Right lung (tissue), 5 donors: ENCODE data around the gene PIGP. TPM values are rescaled to one million over a fixed set of nuclear protein-coding genes. Genes with fewer than 3 reads are reported as not detected.
"Not testable (repeated sequence)": the region's sequence is repeated elsewhere in the genome, so short reads cannot be mapped to it uniquely, and the experiment has no call there.

Experiments used
- DNase-seq, 2 donors: peaks; one replicate each; pipeline ENCODE4 v3.0.0-alpha.2; 2013
- polyA plus RNA-seq, 5 donors: library from polyadenylated mRNA; unstranded; fragments of 120-200 nt; gene quantifications; one replicate each; pipeline versions ENCODE4 v1.2.1 to v1.2.3, GENCODE V29; 2013; ENCODE audit warnings: inconsistent platforms in 1 of 5, low replicate concordance in 1 of 5; ENCODE audit not compliant: insufficient read length in 5 of 5, insufficient read depth in 1 of 5

PIGP gene
- polyA plus RNA-seq, 5 donors = 20.9 to 26.1 (median 23.0) TPM

GRCh38 chr21:37047079-37047478, 25.8 kb downstream of the PIGP start:
- DNase-seq = no peak

GRCh38 chr21:37045556-37045955, 27.3 kb downstream of the PIGP start:
- DNase-seq = no peak

DNA sequence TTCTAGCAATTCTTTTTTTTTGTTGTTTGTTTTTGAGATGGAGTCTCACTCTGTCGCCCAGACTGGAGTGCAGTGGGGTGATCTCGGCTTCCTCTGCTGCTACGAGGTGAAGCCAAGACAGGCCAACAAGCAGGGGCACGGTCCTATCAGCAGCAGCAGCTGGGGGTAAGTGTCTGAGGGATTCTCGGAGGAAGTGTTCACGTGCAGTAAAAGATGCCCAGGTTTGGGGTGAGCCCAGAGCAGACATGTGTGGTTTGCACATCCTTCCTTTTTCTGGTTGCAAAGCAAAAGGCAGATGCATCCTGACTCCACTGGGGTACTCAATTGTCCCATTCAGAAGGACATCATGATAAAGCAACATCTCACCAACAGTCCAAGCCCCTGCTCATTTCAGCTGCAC, 27.7 kb downstream of the PIGP start:
- no peak for DNase-seq

GRCh38 chr21:37044643-37045042, 28.2 kb downstream of the PIGP start:
- DNase-seq = no peak

- no peak for DNase-seq
Measured at GRCh38 chr21:37043818-37044217, 29.1 kb downstream of the PIGP start.

DNA sequence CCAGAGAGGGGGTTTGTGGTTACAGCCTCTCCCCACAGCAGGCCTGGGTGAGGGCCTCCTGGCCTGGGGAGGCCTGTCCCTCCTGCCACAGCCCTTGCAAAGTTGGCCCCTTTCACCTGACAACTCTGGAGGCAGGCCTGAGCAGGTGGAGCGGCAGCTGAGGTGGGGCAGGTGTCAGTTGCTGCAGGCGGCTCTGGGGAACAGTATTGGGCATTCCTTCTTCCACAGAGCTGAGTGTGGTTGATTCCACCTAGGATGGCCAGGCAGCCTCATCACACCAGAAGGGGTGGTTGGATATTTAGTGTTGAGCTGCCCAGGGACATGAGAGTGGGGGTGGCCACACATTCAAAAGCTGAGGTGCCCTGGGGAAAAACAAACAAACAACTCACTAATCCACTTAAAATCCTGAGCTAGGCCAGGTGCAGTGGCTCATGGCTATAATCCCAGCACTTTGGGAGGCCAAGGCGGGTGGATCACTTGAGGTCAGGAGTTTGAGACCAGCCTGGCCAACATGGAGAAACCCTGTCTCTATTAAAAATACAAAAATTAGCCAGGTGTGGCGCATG, 31.1 kb downstream of the PIGP start:
- no peak for DNase-seq

DNA sequence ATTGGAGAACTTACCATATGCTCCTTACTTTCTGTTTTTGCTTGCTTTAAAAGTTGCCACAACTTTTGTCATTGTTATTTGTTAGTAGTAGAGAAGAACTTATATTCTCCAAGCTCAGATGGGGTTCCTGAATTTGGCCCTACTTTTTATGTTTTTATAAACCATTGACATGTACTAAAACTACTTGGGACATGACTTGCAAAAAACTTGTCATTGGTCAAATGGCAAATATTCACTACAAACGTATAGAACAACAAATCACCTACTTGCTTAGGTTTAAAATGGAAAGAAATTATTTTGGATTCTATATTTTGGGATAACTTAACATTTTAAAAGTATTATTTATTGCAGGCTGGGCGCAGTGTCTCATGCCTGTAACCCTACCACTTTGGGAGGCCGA, 32.7 kb downstream of the PIGP start:
- DNase-seq = no peak

DNA sequence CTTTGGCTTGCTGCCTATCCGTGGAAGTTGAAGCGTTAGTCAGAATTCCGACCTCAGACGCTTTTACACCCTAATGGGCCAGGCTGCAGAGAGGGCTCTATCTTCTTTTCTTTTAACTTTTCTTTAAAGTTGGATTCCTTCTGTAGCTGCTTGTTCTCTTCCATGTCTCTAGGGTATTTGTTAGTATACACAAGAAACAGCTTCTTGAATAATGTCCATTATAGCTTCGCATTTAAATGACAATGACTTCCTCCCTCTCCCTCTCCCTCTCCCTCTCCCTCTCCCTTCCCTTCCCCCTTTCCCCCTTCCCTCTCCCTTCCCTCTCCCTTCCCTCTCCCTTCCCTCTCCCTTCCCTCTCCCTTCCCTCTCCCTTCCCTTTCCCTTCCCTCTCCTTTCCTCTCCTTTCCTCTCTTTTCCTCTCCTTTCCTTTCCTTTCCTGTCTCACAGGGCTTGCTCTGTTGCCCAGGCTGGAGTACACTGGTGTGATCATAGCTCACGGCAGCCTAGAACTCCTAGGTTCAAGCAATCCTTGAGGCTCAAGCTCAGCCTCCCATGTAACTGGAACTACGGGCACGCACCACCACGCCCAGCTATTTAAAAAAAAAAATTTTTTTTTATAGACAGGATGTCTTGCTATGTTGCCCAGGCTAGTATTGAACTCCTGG, 33.3 kb downstream of the PIGP start:
- no peak for DNase-seq

- no peak for DNase-seq
Measured at GRCh38 chr21:37036177-37036576, 36.7 kb downstream of the PIGP start.

DNA sequence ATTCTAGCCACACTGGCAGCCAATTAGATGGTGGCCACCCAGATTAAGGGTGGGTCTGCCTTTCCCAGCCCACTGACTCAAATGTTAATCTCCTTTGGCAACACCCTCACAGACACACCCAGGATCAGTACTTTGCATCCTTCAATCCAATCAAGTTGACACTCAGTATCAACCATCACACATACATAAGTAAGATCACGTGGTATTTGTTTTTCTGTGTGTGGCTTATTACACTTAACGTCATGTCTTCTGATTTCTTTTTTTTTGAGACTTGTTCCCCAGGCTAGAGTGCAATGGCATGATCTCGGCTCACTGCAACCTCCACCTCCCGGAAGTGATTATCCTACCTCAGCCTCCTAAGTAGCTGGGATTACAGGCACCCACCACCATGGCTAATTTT, 38.5 kb downstream of the PIGP start:
- not testable (repeated sequence) for DNase-seq

GRCh38 chr21:37032877-37033471, 39.9 kb downstream of the PIGP start:
- no peak for DNase-seq

GRCh38 chr21:37032293-37032692, 40.6 kb downstream of the PIGP start:
- no peak for DNase-seq

DNA sequence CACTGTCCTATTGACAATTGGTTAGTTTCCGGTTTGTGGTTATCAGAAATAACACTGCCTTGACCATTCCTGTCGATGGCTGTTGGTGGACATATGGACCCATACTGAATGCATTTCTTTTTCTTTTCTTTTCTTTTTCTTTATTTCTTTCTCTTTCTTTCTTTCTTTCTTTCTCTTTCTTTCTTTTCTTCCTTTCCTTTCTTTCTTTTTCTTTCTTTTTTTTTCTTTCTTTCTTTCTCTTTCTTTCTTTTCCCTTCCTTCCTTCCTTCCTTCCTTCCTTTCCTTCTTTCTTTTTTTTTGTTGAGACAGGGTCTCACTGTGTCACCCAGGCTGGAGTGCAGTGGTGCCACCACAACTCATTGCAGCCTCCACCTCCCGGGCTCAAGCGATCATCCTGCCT, 42.0 kb downstream of the PIGP start:
- DNase-seq = no peak

- DNase-seq = no peak
Measured at GRCh38 chr21:37028570-37028969, 44.3 kb downstream of the PIGP start.

DNA sequence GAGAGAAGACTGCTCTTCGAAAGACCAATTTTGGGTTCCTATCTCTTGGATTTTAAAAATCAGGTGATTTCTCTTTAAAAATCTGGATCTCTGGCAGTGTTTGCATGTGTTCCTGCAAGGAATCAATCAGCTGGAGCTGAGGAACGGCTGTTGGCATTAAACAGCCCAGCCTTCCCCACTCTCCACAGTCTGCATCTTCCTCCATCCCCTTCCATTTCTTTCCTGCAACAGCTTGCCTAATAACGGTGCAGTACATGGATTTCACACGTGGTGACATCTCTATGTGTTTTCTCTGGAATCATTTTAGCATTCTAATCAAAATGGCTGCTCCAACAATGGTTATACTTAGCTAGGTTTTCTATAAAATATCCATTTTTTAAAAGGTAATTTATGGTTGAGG, 46.4 kb downstream of the PIGP start:
- DNase-seq = no peak

DNA sequence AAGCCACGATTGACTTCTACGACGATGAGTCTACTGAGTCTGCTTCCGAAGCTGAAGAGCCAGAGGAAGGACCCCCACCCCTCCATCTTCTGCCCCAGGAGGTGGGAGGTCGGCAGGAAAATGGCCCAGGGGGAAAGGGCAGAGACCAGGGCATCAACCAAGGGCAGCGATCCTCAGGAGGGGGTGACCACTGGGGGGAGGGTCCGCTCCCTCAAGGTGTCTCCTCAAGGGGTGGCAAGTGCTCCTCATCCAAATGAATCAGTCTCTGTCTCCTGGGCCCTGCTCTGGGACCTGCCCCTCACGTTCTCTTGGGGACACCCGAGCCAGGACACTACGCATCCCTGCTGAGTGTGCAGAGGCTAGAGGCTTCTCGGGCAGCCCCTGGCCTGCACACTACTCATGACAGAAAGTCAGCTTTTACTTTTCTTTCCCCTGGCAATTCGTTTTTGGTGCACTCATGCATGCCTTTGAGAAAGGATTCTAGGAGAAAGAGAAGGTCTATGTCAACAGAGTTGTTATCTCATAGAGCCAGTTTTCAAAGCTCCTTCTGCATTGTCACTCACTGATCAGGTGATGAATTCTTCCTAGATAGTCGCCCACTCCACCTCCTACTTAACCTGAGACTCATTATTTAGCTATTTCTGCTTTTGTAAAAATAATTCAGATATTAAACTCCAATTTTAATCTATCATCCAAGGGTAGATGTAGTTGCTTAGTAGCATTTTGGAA, 54.8 kb downstream of the PIGP start:
- DNase-seq = no peak

Other genes with a start within 250 kb of the PIGP start
- gene HLCS, start 106.4 kb downstream of the PIGP start, polyA plus RNA-seq = 10 to 100 TPM; 13.1 to 20.3 (median 15.9) TPM
- gene RIPPLY3, start 66.4 kb downstream of the PIGP start, polyA plus RNA-seq = 1 to 10 TPM; 1.4 to 2.9 (median 1.9) TPM
- 100 to 1,000 TPM; 130 to 210 (median 209) TPM for gene TTC3, start 183 bp upstream of the PIGP start, polyA plus RNA-seq
- gene VPS26C, start 194.3 kb upstream of the PIGP start, polyA plus RNA-seq = 10 to 100 TPM; 33.1 to 43.4 (median 40.2) TPM